Left lung (tissue), 10 donors: ENCODE measurements around the gene LHFPL2. TPM values are rescaled to one million over a fixed set of nuclear protein-coding genes. Genes with fewer than 3 reads are reported as not detected.

Experiments used
- ATAC-seq: fragments of 200-7000 bp; cut with Tn5 transposase; one replicate; pipeline ENCODE4 v1.9.1; 2020; ENCODE audit warnings: moderate library complexity
- DNase-seq, 4 donors: peaks; one replicate each; pipeline ENCODE4 v3.0.0-alpha.2; 2013 to 2020
- H3K27ac ChIP-seq, 2 donors: fragments of 200-600 bp; sonication (generic) in 1 of 2; one replicate each; pipeline versions ENCODE4 v1.5.0 to v1.8.0; 2020 to 2021
- H3K27me3 ChIP-seq, 2 donors: fragments of 200-600 bp; sonication (generic) in 1 of 2; one replicate each; pipeline versions ENCODE4 v1.5.0 to v1.8.0; 2020 to 2021
- H3K36me3 ChIP-seq, 2 donors: fragments of 200-600 bp; sonication (generic) in 1 of 2; one replicate each; pipeline versions ENCODE4 v1.5.0 to v1.8.0; 2020 to 2021
- H3K4me1 ChIP-seq, 2 donors: fragments of 200-600 bp; one replicate each; pipeline ENCODE4 v1.8.0; 2021
- H3K4me3 ChIP-seq, 2 donors: fragments of 200-600 bp; sonication (generic) in 1 of 2; one replicate each; pipeline versions ENCODE4 v1.5.0 to v1.8.0; 2020 to 2021; ENCODE audit warnings: mild to moderate bottlenecking in 1 of 2
- H3K9me3 ChIP-seq, 2 donors: fragments of 200-600 bp; sonication (generic) in 1 of 2; one replicate each; pipeline versions ENCODE4 v1.5.0 to v1.8.0; 2020 to 2021
- CTCF ChIP-seq, 2 donors: fragments of 200-600 bp; sonication (generic) in 1 of 2; IDR thresholded peaks; one replicate each; pipeline versions ENCODE4 v1.5.0 to v1.8.0; 2021; ENCODE audit warnings: antibody characterized with exemption in 2 of 2
- intact Hi-C, 2 donors: fragments of 100-400 bp; cut with DNase I; formaldehyde crosslinking; loops; one replicate each; pipeline versions ENCODE4 v1.11.2 to v1.14.2; 2022
- polyA plus RNA-seq, 6 donors: library from polyadenylated mRNA; unstranded; fragments of 120-200 nt; gene quantifications; one replicate each; pipeline ENCODE4 v1.2.1, GENCODE V29; 2013; ENCODE audit not compliant: insufficient read length in 6 of 6
- total RNA-seq, 2 donors: library from RNA; stranded (reverse); fragmentation: NEBNext Ultra II Directional; extraction: Animal tissue kit (Norgen Biotek cat#: 25700); gene quantifications; one replicate each; pipeline ENCODE4 v1.2.1, GENCODE V29; 2021
- donor health status: DM: no; HTN: yes; CAD: no.
- donor health status: DM: no; HTN: no; CAD: no.

Gene LHFPL2
- total and polyA plus RNA-seq, 8 donors, result 39.6 to 89.9 (median 48.9) TPM

GRCh38 chr5:78597068-78597973, 51.3 kb downstream of the LHFPL2 start:
- DNase-seq (no peak), ATAC-seq (no peak)
- H3K27me3 ChIP-seq, result no peaks in the 10 kb centered on the region
- H3K36me3 ChIP-seq, result no peaks in the 10 kb centered on the region
- intact Hi-C loops, result no loop called here
- no peak overlapping the region for H3K27ac ChIP-seq
- no peak overlapping the region for H3K4me3 ChIP-seq
- peaks cover 17 to 28% of the 10 kb centered on the region in 2 donors for H3K4me1 ChIP-seq
- H3K9me3 ChIP-seq, result no peaks in the 10 kb centered on the region
- no peak for TF ChIP-seq CTCF (IDR thresholded peaks at IDR 0.05)

GRCh38 chr5:78595458-78595921, 53.1 kb downstream of the LHFPL2 start:
- H3K9me3 ChIP-seq, result no peaks in the 10 kb centered on the region
- peaks cover 22 to 45% of the 10 kb centered on the region in 2 donors for H3K4me1 ChIP-seq
- DNase-seq (no peak), ATAC-seq (no peak)
- H3K27ac ChIP-seq, result peak overlapping the region; percentile 30 to 80
- TF ChIP-seq CTCF (IDR thresholded peaks at IDR 0.05), result no peak
- no peaks in the 10 kb centered on the region for H3K36me3 ChIP-seq
- no peak overlapping the region for H3K4me3 ChIP-seq
- intact Hi-C loops, result no loop called here
- no peaks in the 10 kb centered on the region for H3K27me3 ChIP-seq

GRCh38 chr5:78594610-78595457, 53.7 kb downstream of the LHFPL2 start:
- H3K9me3 ChIP-seq, result no peaks in the 10 kb centered on the region
- DNase-seq (peak in 2 of 4 donors; percentile 59 to 80), ATAC-seq (peak; percentile 90)
- no peak overlapping the region for H3K4me3 ChIP-seq
- H3K27ac ChIP-seq, result peak overlapping the region; percentile 30 to 80
- peaks cover 22 to 45% of the 10 kb centered on the region in 2 donors for H3K4me1 ChIP-seq
- no peak for TF ChIP-seq CTCF (IDR thresholded peaks at IDR 0.05)
- no peaks in the 10 kb centered on the region for H3K27me3 ChIP-seq
- no peaks in the 10 kb centered on the region for H3K36me3 ChIP-seq
- intact Hi-C loops, result no loop called here

DNA sequence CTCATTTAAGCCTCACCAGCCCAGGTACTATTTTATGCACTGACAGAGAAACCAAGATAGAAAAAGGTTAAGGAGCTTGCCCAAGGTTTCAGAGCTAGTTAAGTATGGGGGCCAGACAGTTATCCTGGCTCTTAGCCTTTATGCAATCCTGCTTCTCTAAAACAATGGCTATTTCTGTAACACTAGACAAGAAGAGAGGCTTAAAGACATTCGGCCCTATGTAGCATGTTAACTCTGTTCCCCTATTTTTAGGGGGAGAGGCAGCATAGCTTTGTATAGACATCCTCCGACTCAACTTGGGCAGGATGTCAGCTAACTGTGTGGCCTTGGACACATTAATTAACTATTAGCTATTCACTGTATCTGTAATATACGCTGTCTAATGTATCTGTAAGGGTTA, 54.6 kb downstream of the LHFPL2 start:
- no peaks in the 10 kb centered on the region for H3K27me3 ChIP-seq
- intact Hi-C loops, result no loop called here
- no peak for ATAC-seq

More for the DNA sequence above, 54.6 kb downstream of the LHFPL2 start:
- Histone ChIP-seq H3K36me3 (no peaks in the 10 kb centered on the region), H3K9me3 (no peaks in the 10 kb centered on the region), H3K27ac (peak overlapping the region in 1 of 2 donors; percentile 80), H3K4me3 (no peak overlapping the region), H3K4me1 (peaks cover 22 to 45% of the 10 kb centered on the region in 2 donors)
- no peak for DNase-seq
- TF ChIP-seq CTCF (IDR thresholded peaks at IDR 0.05), result no peak
